ENCODE measurements around the gene ZXDC. TPM values are rescaled to one million over a fixed set of nuclear protein-coding genes. Genes with fewer than 3 reads are reported as not detected.

ZXDC gene
- total RNA-seq, 4 donors from 2014 or later: 37.5 to 62.0 (median 52.3) TPM

- no peak overlapping the region for H3K4me3 ChIP-seq (ENCODE audit: low read depth, poor library complexity, severe bottlenecking)
- no peak for DNase-seq (ENCODE audit: low spot score in 2 of 2)
- no peak for TF ChIP-seq POLR2A (IDR thresholded peaks at IDR 0.05)
- TF ChIP-seq CTCF (IDR thresholded peaks at IDR 0.05): no peak
- 91% methylated on average over 9 of the region's 9 CpGs for WGBS, 2 donors
- intact Hi-C loops (cut with DNase I; ENCODE audit: low total_unique reads): no loop called here
These were observed 23.5 kb downstream of the ZXDC start for GRCh38 chr3:126452213-126452612.

GRCh38 chr3:126451511-126451910 lies 24.2 kb downstream of the ZXDC start:
- intact Hi-C loops (cut with DNase I; ENCODE audit: low total_unique reads): no loop called here
- 91 to 92% methylated on average over 12 of the region's 12 CpGs for WGBS, 2 donors
- peak in 1 of 2 donors; percentile 72 for DNase-seq (ENCODE audit: low spot score in 2 of 2)
- TF ChIP-seq CTCF (IDR thresholded peaks at IDR 0.05) (no peak), POLR2A (IDR thresholded peaks at IDR 0.05) (no peak)
- no peak overlapping the region for H3K4me3 ChIP-seq (ENCODE audit: low read depth, poor library complexity, severe bottlenecking)

- TF ChIP-seq CTCF (IDR thresholded peaks at IDR 0.05) (no peak), POLR2A (IDR thresholded peaks at IDR 0.05) (no peak)
- peak in 1 of 2 donors; percentile 62 for DNase-seq (ENCODE audit: low spot score in 2 of 2)
- no peak overlapping the region for H3K4me3 ChIP-seq (ENCODE audit: low read depth, poor library complexity, severe bottlenecking)
- intact Hi-C loops (cut with DNase I; ENCODE audit: low total_unique reads): no loop called here
- WGBS, 2 donors: 90 to 98% methylated on average over 3 of the region's 3 CpGs
These were observed 24.9 kb downstream of the ZXDC start for GRCh38 chr3:126450744-126451143.

- TF ChIP-seq POLR2A (IDR thresholded peaks at IDR 0.05) (no peak), CTCF (IDR thresholded peaks at IDR 0.05) (no peak)
- WGBS, 2 donors: 79 to 80% methylated on average over 9 of the region's 9 CpGs
- H3K4me3 ChIP-seq (ENCODE audit: low read depth, poor library complexity, severe bottlenecking): no peak overlapping the region
- peak in 1 of 2 donors; percentile 69 for DNase-seq (ENCODE audit: low spot score in 2 of 2)
- intact Hi-C loops (cut with DNase I; ENCODE audit: low total_unique reads): no loop called here
These were observed 25.5 kb downstream of the ZXDC start for GRCh38 chr3:126450219-126450618.

GRCh38 chr3:126449621-126450051 lies 26.1 kb downstream of the ZXDC start:
- no peak overlapping the region for H3K4me3 ChIP-seq (ENCODE audit: low read depth, poor library complexity, severe bottlenecking)
- TF ChIP-seq CTCF (IDR thresholded peaks at IDR 0.05): no peak
- no peak for TF ChIP-seq POLR2A (IDR thresholded peaks at IDR 0.05)
- DNase-seq (ENCODE audit: low spot score in 2 of 2): peak in 1 of 2 donors; percentile 68
- 92 to 93% methylated on average over 11 of the region's 11 CpGs for whole genome bisulfite sequencing, 2 donors
- intact Hi-C loops (cut with DNase I; ENCODE audit: low total_unique reads): no loop called here

- DNase-seq (ENCODE audit: low spot score in 2 of 2): no peak
- TF ChIP-seq POLR2A (IDR thresholded peaks at IDR 0.05) (no peak), CTCF (IDR thresholded peaks at IDR 0.05) (no peak)
- WGBS, 2 donors: 88 to 97% methylated on average over 8 of the region's 8 CpGs
- H3K4me3 ChIP-seq (ENCODE audit: low read depth, poor library complexity, severe bottlenecking): no peak overlapping the region
- intact Hi-C loops (cut with DNase I; ENCODE audit: low total_unique reads): no loop called here
These were observed 26.9 kb downstream of the ZXDC start for GRCh38 chr3:126448893-126449180.

Measured in lower leg skin (tissue), 4 donors.